Fibroblast of gingiva (primary cell): Measurements from ENCODE around the gene GRK7.
"Not testable (repeated sequence)": the region's sequence is repeated elsewhere in the genome, so short reads cannot be mapped to it uniquely, and the experiment has no call there.

Source experiments
- DNase-seq: peaks from one replicate; pipeline ENCODE4 v3.0.0-alpha.2; 2011; ENCODE audit warnings: low read depth

GRK7 gene

GRCh38 chr3:141762552-141762951 is 656 bp upstream of the GRK7 start:
- DNase-seq, result not testable (repeated sequence)

GRCh38 chr3:141764045-141764444 is 837 bp downstream of the GRK7 start:
- DNase-seq, result no peak

- no peak for DNase-seq
Measured at GRCh38 chr3:141764465-141764864, 1.3 kb downstream of the GRK7 start.

DNA sequence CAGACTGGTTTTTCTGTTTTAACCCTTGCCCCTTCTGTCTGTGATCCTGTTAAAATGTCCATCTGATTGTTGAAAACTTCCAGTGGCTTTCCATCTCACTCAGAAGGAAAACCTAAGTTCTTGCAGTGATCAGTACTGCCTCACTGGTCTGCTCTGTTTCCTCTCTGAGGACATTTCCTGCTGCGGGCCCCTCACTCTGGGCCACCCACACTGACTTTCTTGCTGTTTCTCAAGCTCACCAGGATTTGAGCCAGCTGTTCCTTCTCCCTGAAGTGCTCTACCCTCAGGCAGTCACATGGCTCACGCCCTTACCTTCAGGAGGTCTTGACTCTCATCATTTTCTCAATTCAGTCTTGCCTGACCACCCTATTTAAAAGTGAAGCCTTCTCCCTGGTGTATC is 1.8 kb downstream of the GRK7 start:
- no peak for DNase-seq

DNA sequence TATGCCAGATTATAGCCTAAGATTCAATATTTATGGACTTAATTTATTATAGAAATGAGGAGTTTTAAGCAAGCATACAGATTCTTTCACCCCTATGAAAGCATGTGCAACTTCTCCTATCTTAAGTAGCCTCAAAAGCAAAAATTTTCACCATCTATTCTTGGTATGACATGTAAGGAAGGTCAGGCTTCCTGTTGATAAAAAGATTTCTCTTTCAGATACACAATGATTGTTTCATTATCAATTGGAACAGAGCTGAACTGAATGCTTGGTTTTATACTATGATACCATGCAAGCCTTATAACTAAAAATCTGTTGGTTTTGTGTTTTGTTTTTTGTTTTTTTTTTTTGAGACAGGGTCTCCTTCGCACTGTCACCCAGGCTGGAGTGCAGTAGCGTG is 3.9 kb downstream of the GRK7 start:
- no peak for DNase-seq

DNA sequence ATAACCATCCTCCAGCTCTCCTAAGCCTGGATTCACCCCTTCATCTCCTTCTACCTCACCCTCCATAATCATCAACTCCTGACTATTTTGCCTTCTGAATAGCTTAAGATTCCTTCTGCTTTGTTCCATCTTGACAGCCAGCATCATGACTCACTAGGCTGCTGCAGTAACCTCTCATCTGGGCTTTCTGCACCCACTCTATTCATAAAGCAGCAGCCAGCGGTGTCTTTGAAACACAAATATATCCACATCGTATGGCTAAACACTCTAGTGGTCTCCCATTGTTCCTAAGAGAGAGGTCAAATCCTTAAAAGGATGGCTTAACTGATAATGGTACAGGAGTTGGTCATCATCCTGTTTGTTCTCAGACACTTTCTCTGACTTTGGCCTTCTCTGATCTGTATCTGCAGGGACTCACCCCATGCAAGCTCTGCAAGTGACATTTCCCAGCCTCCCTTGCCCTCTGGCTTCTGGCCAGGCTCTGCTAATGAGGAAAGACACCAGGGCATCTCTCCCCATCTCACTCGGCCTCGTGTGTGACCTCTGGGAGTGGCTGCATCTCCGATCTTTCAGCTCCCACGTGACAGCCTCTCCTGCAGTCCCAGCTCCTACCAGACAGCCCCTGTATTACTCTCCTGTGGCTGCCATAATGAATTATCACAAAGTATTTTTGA is 6.2 kb downstream of the GRK7 start:
- DNase-seq, result no peak

DNA sequence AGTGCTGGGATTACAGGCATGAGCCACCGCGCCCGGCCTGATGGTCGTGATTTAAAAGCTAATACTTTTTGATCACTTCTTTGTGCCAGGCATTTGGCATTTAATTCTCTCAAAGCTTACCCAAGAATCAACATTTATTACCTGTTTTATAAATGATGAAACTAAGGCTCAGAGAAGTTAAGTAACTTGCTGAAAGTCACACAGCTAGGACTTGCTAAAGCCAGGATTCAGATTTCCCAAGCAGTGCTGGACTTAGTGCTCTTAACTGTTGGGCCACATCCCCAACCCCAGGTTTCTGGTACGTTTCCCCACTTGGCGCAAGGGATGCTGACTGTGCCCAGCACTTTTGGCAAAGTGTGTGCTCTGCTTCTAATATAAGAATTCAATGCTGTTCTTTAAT is 10.5 kb downstream of the GRK7 start:
- DNase-seq, result no peak

- no peak for DNase-seq
Measured at GRCh38 chr3:141776376-141776775, 13.2 kb downstream of the GRK7 start.

DNA sequence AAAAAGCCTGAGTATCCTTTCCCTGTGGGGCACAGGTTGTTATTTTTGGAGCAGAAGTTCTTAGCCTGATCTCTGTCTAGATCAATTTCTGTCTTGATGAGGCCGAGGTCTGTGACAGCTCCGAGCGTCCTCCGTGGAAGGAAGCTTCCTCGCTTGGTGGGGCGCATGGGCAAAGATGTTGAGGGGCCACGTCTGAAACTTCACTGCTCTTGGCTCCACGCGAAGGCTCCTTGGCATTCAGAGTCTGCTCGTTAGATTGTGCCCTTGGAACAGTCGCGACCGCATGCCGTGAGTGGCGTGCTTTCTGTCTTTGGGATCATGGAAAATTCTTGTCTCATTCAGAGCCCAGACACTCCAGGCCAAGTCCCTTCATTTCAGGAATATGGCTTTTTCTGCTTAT is 13.7 kb downstream of the GRK7 start:
- peak; percentile 8 for DNase-seq

GRCh38 chr3:141777957-141778813 is 15.0 kb downstream of the GRK7 start:
- no peak for DNase-seq

- no peak for DNase-seq
Measured at GRCh38 chr3:141779667-141780066, 16.5 kb downstream of the GRK7 start.

DNA sequence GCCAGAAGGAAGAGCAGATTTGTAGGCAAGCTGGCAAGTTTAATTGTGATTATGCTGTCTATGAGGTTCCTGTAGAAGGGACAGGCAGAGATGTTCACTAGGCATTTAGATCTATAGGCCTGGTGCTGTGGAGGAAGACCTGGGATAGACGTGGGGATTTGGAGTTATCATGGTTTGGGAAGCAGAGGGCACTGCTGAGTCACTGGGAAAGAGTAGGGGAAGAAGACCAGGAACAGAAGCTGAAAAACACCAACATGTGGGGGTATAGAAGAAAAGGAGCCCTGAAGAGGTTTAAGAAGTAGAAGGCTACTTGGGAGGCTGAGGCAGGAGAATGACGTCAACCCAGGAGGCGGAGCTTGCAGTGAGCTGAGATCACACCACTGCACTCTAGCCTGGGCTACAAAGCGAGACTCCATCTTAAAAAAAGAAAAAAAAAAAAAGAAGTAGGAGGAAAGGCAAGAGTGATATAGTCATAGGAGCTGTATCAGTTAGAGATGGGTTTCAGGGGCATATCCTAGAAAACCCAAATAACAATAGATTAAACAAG is 19.3 kb downstream of the GRK7 start:
- DNase-seq, result no peak

DNA sequence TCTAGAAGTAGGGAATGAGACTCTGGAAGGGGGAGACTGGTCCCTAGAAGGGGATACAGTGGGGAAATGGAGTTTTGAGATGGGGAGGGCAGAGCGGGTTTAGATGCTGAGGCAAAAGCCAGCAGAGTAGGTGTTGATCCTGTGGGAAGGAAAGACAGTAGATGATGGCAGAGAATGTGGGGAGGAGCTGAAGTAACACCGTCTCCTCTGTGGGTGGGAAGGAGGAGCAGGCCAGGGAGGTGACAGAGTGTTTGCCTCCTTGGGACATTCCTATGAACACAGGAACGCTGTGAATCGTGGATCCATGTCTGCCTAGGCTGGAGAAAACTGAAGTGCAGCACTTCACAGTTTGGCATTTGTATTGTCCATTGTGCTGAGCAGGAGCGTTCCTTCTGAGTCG is 20.4 kb downstream of the GRK7 start:
- DNase-seq, result no peak

DNA sequence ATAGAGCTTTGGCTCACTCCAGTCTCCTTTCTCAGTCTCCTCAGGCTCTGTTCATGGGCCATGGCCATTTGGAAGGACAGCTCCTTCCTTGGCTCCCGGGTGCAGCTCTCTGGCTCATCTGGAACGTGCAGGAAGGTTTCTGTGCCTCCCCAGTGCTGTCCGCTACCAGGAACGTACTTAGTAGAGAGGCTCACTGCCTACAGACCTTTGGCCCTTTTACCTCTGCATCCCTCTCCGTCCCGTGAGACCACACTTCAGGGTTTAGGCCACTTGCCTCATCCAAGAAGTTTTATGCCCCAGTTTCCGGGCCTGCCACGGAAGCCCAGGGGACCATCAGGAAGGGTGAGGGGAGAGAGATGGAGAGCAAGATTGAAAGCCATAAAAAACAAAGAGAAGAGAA is 20.9 kb downstream of the GRK7 start:
- no peak for DNase-seq

GRCh38 chr3:141784531-141784930 is 21.3 kb downstream of the GRK7 start:
- DNase-seq, result no peak

GRCh38 chr3:141788149-141788548 is 24.9 kb downstream of the GRK7 start:
- DNase-seq, result no peak

GRCh38 chr3:141788750-141789149 is 25.5 kb downstream of the GRK7 start:
- not testable (repeated sequence) for DNase-seq

DNA sequence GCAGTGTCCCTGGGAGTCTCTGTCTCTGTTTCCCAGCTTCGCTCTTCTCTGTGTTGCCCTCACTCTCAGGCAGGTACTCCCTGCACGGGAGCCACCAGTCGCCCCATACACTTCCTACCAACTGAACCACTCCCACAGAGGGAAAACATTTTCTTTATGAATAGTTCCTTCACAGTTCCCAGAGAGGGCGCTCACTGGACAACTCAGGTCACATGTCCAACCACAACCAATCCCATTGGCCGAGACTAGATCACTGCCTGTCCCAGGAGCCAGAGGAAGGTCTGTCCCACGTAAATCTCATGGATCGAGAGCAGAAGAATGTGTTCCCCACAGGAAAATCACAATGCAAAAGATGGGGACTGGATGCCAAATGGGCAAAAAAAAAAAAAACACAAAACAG is 26.1 kb downstream of the GRK7 start:
- no peak for DNase-seq

- no peak for DNase-seq
Measured at GRCh38 chr3:141790171-141790570, 27.0 kb downstream of the GRK7 start.

- DNase-seq, result no peak
Measured at GRCh38 chr3:141792495-141792894, 29.3 kb downstream of the GRK7 start.

DNA sequence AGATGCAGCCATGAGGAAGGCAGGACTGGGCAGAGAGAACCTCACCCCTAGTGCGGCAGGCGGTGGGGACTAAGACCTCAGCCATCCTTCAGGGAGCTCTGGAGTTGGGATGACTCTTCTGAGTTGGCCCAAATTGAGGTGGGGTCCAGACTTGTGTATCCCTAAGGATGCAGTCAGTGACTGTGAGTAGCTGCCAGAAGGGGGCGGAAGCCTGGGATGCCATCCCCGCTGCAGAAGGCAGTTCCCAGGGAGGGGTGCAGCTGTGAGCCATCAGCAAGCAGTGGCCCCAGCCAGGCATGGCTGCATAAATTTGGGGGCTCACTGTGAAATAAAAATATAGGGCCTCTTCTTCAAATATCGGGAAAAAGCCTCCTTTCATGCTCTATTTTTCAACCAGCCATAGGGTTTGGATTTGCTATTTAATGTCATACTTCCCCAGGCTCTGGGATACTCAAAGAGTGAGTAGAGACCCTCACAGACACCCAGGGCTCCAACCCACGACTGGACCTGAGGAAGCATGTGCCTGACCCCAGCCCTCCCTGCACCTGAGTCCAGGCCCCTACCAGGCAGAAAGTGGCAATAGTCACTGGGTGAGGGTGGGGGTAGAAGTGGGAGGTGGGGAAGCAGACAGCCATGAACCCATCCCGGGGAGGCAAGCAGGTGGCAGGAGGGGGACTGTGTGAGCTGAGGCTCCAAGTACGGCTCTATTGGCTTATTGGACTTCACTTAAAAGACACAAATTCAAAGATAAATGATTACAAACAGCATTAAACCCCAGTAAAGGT is 30.5 kb downstream of the GRK7 start:
- DNase-seq, result no peak

DNA sequence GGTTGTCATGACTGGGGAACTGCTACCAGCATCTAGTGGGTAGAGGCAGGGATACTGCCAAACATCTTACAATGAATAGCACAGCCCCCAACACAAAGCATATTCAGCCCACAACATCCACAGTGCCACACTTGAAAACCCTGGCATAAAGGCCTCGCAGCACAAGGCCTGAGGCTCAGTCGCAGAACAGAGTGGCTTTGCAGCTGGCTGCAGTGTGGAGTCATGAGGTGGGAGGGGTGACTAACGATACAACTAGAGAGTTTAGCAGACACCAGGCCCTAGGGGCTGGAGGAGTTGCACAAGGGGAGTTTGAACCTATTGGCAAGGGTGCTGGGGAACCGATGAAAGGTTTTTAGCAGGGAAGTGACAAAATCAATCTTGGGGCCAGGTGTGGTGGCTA is 32.1 kb downstream of the GRK7 start:
- DNase-seq, result no peak

DNA sequence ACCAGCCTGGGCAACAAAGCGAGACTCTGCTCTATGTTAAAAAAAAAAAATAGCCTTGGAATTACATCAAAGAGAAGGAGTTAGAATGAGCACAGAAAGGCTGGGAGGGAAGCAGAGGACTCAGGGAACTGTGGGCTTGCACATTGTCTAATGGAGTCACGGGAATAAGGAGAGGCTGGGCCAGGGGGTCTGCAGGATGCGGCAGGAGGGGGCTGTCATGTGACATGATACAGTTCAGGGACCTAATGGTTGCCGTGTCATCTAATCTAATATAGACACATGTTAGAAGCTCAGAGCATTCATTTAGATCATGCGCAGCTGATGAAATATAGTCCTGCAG is 32.5 kb downstream of the GRK7 start:
- DNase-seq, result no peak
